ENCODE results near the gene SYNGR4. TPM values are rescaled to one million over a fixed set of nuclear protein-coding genes. Genes with fewer than 3 reads are reported as not detected.

Gene SYNGR4
- total and polyA plus RNA-seq, 8 donors = 0.19 to 16.4 (median 0.61) TPM; not detected in 2

DNA sequence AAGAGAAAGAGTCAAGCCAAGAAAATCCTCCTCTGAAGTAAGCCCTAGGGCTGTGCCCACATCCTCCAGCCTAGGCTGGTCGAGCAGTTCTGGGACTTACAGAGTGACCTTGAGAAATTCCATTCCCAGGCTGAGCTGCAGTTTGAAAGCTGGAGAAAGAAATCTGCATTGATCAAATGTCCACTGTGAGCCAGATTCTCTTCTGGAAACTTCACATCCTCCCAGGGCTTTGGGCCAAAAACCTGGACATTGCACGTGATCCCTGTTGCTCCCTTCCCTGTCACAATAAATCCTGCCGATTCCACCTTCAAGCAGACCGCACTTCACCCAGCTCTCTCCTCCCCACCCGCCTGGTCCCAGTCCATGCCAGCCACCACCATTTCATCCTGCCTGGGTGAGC lies 16.1 kb upstream of the SYNGR4 start:
- intact Hi-C loops (cut with DNase I) = no loop called here
- no peak for TF ChIP-seq CTCF (IDR thresholded peaks at IDR 0.05)
- Histone ChIP-seq H3K9me3 (no peaks in the 10 kb centered on the region), H3K4me1 (no peaks in the 10 kb centered on the region), H3K36me3 (no peaks in the 10 kb centered on the region), H3K27ac (peak overlapping the region in 3 of 4 donors; percentile 26 to 33 (median 31)), H3K27me3 (no peaks in the 10 kb centered on the region), H3K4me3 (no peak overlapping the region)
- 13 to 19% methylated on average over 5 of the region's 5 CpGs for WGBS, 2 donors
- DNase-seq (peak in 2 of 6 donors; percentile 57 to 70), FAIRE-seq (no peak), ATAC-seq (peak; percentile 59 to 79 (median 72))

GRCh38 chr19:48348737-48349136 lies 15.4 kb upstream of the SYNGR4 start:
- Histone ChIP-seq H3K27me3 (no peaks in the 10 kb centered on the region), H3K4me1 (no peaks in the 10 kb centered on the region), H3K4me3 (no peak overlapping the region), H3K36me3 (no peaks in the 10 kb centered on the region), H3K9me3 (no peaks in the 10 kb centered on the region), H3K27ac (peak overlapping the region in 3 of 4 donors; percentile 26 to 33 (median 31))
- intact Hi-C loops (cut with DNase I) = no loop called here
- 85 to 86% methylated on average over 7 of the region's 7 CpGs for WGBS, 2 donors
- no peak for TF ChIP-seq CTCF (IDR thresholded peaks at IDR 0.05)
- DNase-seq (no peak), FAIRE-seq (no peak), ATAC-seq (no peak)

DNA sequence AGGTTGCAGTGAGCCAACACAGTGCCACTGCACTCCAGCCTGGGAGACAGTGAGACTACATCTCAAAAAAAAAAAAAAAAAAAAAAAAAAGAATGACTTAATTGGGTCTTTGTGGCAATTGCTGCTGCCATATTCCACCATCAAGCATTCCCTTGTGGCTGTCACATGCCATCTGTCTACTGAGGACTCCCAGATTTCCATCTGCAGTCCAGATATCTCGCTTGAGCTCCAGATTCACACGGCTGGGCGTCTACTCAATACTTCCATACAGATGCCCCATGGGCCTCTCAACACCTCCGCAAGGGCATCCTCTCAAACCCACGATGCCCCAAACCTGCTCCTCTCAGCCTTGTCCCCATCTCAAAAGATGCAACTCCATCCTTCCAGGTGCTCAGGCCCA lies 13.3 kb upstream of the SYNGR4 start:
- no peaks in the 10 kb centered on the region for H3K9me3 ChIP-seq
- TF ChIP-seq CTCF (IDR thresholded peaks at IDR 0.05) = no peak
- no peak overlapping the region for H3K27ac ChIP-seq
- no peak overlapping the region for H3K4me3 ChIP-seq
- no peaks in the 10 kb centered on the region for H3K4me1 ChIP-seq
- ATAC-seq = no peak
- DNase-seq = no peak
- WGBS, 2 donors = 89 to 90% methylated on average over 5 of the region's 5 CpGs
- no peak for FAIRE-seq
- intact Hi-C loops (cut with DNase I) = no loop called here
- H3K27me3 ChIP-seq = no peaks in the 10 kb centered on the region
- no peaks in the 10 kb centered on the region for H3K36me3 ChIP-seq

- intact Hi-C loops (cut with DNase I) = no loop called here
- WGBS, 2 donors = 41 to 45% methylated on average over 6 to 8 of the region's 8 CpGs
- no peak for FAIRE-seq
Measured at GRCh38 chr19:48351341-48351752, 12.8 kb upstream of the SYNGR4 start.

More at GRCh38 chr19:48351341-48351752, 12.8 kb upstream of the SYNGR4 start:
- DNase-seq = peak in 5 of 6 donors; percentile 56 to 92 (median 82)
- Histone ChIP-seq H3K9me3 (no peaks in the 10 kb centered on the region), H3K27ac (no peak overlapping the region), H3K36me3 (no peaks in the 10 kb centered on the region), H3K27me3 (no peaks in the 10 kb centered on the region), H3K4me1 (no peaks in the 10 kb centered on the region), H3K4me3 (no peak overlapping the region)
- ATAC-seq = peak; percentile 74 to 87 (median 82)
- peak; percentile 66 to 77 (median 74) for TF ChIP-seq CTCF (IDR thresholded peaks at IDR 0.05)

Measured in pancreas (tissue), 10 donors.